ENCODE measurements around the gene BCAS3.

GRCh38 chr17:61259360-61259759, 581.7 kb downstream of the BCAS3 start:
- TF ChIP-seq CTCF (IDR thresholded peaks at IDR 0.05; ENCODE audit: low read length) (no peak), EZH2 (IDR thresholded peaks at IDR 0.05; ENCODE audit: borderline replicate concordance, low read length) (no peak)

Measured in OCI-LY1 (cell line).